ENCODE data around the gene KCNK1. TPM values are rescaled to one million over a fixed set of nuclear protein-coding genes. Genes with fewer than 3 reads are reported as not detected.

The KCNK1 gene
- total RNA-seq, 1 experiment from 2014 or later, result 0.45 TPM

DNA sequence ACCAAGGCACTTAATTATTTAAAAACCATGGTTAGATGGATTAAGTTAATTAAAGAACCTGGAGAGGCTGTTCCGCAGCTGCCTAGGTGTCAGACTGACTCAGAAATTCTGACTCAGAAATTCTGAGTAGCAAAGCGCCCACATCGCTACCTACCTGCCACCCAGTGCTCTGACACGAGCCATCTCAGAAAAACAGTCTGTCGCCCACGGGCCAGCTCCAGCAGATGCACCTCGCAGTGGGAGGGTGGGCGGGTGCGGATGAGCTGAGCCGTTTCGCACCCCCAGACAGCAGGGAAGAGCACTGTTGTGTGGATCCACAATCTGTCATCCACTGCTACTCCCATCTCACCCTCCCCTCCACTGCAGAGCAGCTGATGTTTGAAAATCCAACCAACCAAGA is 13.5 kb downstream of the KCNK1 start:
- in situ Hi-C loops (cut with HindIII; ENCODE audit: low pct_unique_long_range_greater_than_20kb, low sequenced_read_pairs), result no loop called here
- DNase-seq (ENCODE audit: low read depth, low spot score), result no peak

- in situ Hi-C loops (cut with HindIII; ENCODE audit: low pct_unique_long_range_greater_than_20kb, low sequenced_read_pairs), result no loop called here
- DNase-seq (ENCODE audit: low read depth, low spot score), result no peak
Observed at GRCh38 chr1:233627823-233628222, 13.9 kb downstream of the KCNK1 start.

- no peak for DNase-seq (ENCODE audit: low read depth, low spot score)
- in situ Hi-C loops (cut with HindIII; ENCODE audit: low pct_unique_long_range_greater_than_20kb, low sequenced_read_pairs), result no loop called here
Observed at GRCh38 chr1:233629305-233629935, 15.5 kb downstream of the KCNK1 start.

GRCh38 chr1:233631810-233632405 is 18.0 kb downstream of the KCNK1 start:
- DNase-seq (ENCODE audit: low read depth, low spot score), result no peak
- in situ Hi-C loops (cut with HindIII; ENCODE audit: low pct_unique_long_range_greater_than_20kb, low sequenced_read_pairs), result no loop called here

DNA sequence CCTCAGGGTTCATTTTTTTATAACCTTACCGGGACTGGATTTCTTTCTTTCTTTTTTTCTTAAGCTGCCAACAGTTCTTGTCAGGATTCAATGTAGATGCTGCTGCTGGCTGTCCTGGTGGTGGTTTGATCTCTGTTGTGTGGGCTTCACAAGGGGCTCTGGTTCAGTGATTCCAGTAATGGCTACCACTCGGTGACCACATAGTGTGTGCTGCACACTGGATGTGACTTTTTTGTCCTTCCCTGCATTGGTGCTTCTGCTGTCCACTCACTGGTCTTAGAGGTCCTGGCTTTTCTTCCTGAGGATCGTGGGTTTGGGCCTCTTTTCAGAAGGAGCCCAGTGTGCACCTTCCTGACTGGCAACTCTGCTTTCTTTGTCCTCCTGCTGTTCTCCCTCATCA is 18.5 kb downstream of the KCNK1 start:
- no peak for DNase-seq (ENCODE audit: low read depth, low spot score)
- in situ Hi-C loops (cut with HindIII; ENCODE audit: low pct_unique_long_range_greater_than_20kb, low sequenced_read_pairs), result no loop called here

- no peak for DNase-seq (ENCODE audit: low read depth, low spot score)
- in situ Hi-C loops (cut with HindIII; ENCODE audit: low pct_unique_long_range_greater_than_20kb, low sequenced_read_pairs), result no loop called here
Observed at GRCh38 chr1:233635765-233636502, 22.0 kb downstream of the KCNK1 start.

DNA sequence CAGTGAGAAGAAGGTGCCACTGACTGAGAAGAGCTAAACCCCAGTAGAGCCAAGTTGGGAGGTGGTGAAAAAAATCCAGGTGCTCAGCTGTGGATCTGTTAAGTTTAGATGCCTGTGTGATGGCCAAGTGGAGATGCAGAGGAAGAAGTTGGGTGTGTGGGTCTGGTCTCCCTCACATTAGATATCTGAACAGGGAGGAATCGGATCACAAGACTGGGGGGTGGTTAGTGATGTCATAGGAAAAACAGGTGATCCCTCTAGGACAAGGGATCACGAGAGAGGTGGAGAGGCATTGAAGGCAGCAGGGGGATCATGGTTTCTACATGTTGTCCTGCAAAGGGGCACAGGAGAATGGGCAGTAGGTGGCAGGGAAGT is 22.6 kb downstream of the KCNK1 start:
- in situ Hi-C loops (cut with HindIII; ENCODE audit: low pct_unique_long_range_greater_than_20kb, low sequenced_read_pairs), result no loop called here
- no peak for DNase-seq (ENCODE audit: low read depth, low spot score)

GRCh38 chr1:233638513-233638912 is 24.6 kb downstream of the KCNK1 start:
- no peak for DNase-seq (ENCODE audit: low read depth, low spot score)
- in situ Hi-C loops (cut with HindIII; ENCODE audit: low pct_unique_long_range_greater_than_20kb, low sequenced_read_pairs), result no loop called here

GRCh38 chr1:233639611-233640010 is 25.7 kb downstream of the KCNK1 start:
- no peak for DNase-seq (ENCODE audit: low read depth, low spot score)
- in situ Hi-C loops (cut with HindIII; ENCODE audit: low pct_unique_long_range_greater_than_20kb, low sequenced_read_pairs), result no loop called here

- DNase-seq (ENCODE audit: low read depth, low spot score), result no peak
- in situ Hi-C loops (cut with HindIII; ENCODE audit: low pct_unique_long_range_greater_than_20kb, low sequenced_read_pairs), result no loop called here
Observed at GRCh38 chr1:233640179-233640578, 26.3 kb downstream of the KCNK1 start.

- DNase-seq (ENCODE audit: low read depth, low spot score), result no peak
- in situ Hi-C loops (cut with HindIII; ENCODE audit: low pct_unique_long_range_greater_than_20kb, low sequenced_read_pairs), result no loop called here
Observed at GRCh38 chr1:233641029-233641428, 27.1 kb downstream of the KCNK1 start.

GRCh38 chr1:233647073-233647472 is 33.2 kb downstream of the KCNK1 start:
- no peak for DNase-seq (ENCODE audit: low read depth, low spot score)
- in situ Hi-C loops (cut with HindIII; ENCODE audit: low pct_unique_long_range_greater_than_20kb, low sequenced_read_pairs), result no loop called here

DNA sequence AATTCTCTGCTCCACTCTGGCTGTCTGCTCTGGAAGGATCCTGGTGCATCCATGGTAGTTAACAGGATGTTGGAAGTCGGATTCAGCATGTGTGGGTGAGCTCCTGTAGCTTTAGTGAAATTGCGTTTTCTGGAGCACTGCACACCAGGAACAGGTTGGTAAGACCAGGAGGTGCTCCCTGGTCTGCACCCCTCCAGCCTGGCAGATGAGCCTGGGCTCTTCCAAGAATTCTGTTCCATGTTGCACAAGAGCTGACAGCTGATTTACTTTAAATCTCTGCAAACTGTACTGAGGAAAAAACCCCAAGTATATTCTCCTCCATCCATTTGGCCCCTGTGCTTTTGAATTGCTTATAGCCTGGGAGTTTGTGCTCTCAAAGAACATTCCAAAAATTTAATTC is 33.7 kb downstream of the KCNK1 start:
- in situ Hi-C loops (cut with HindIII; ENCODE audit: low pct_unique_long_range_greater_than_20kb, low sequenced_read_pairs), result no loop called here

GRCh38 chr1:233651061-233651460 is 37.2 kb downstream of the KCNK1 start:
- in situ Hi-C loops (cut with HindIII; ENCODE audit: low pct_unique_long_range_greater_than_20kb, low sequenced_read_pairs), result no loop called here
- no peak for DNase-seq (ENCODE audit: low read depth, low spot score)

More for the DNA sequence above, 33.7 kb downstream of the KCNK1 start:
- no peak for DNase-seq (ENCODE audit: low read depth, low spot score)

GRCh38 chr1:233651563-233652233 is 37.8 kb downstream of the KCNK1 start:
- in situ Hi-C loops (cut with HindIII; ENCODE audit: low pct_unique_long_range_greater_than_20kb, low sequenced_read_pairs), result no loop called here
- no peak for DNase-seq (ENCODE audit: low read depth, low spot score)

DNA sequence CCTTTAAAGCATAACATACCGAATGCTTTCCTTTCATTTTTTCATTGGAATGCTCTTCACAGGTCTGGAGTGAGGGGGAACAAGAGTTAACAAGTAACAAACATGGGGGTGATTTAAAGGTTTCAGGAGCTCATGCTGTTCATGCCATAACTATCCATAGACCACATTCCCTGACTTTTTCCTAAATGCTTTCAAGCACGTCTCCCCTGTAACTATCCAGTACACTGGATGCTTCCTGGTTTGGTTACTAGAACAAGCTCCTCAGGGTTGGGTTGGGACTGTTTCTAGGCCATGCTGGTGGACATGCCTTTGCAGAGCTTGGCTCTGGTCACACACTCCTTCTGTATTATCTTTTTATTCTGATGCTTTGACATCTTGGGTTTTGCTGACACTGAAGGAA is 38.6 kb downstream of the KCNK1 start:
- in situ Hi-C loops (cut with HindIII; ENCODE audit: low pct_unique_long_range_greater_than_20kb, low sequenced_read_pairs), result no loop called here
- no peak for DNase-seq (ENCODE audit: low read depth, low spot score)

- in situ Hi-C loops (cut with HindIII; ENCODE audit: low pct_unique_long_range_greater_than_20kb, low sequenced_read_pairs), result no loop called here
- DNase-seq (ENCODE audit: low read depth, low spot score), result no peak
Observed at GRCh38 chr1:233654658-233655280, 40.9 kb downstream of the KCNK1 start.

DNA sequence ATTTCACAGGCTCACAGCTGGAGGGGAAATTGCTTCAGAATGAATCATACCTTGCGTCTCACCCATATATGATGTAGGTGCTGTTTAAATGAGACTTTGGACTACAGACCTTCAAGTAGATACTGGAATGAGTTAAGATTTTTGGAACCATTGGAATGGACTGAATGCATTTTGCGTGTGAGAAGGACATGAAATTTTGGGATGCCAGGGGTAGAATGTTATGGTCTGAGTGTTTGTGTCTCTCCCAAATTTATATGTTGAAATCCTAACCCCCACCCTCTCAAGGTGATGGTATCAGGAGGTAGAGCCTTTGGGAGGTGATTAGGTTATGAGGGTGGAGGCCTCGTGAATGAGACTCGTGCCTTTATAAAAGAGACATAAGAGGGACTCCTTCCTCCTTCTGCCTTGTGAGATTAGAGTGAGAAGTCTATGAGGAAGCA is 41.4 kb downstream of the KCNK1 start:
- no peak for DNase-seq (ENCODE audit: low read depth, low spot score)
- in situ Hi-C loops (cut with HindIII; ENCODE audit: low pct_unique_long_range_greater_than_20kb, low sequenced_read_pairs), result no loop called here
